PFSK-1 (cell line): ENCODE results near the gene GJA5.

Experiments
- FOXP2 ChIP-seq: optimal IDR thresholded peaks from 2 replicates; pipeline ENCODE3; 2011; ENCODE audit warnings: borderline replicate concordance, control low read depth, inconsistent platforms; ENCODE audit not compliant: insufficient read depth; ENCODE audit errors: extremely low read length, extremely low read depth
- POLR2AphosphoS5 ChIP-seq: IDR thresholded peaks from 2 replicates; pipeline ENCODE4 v1.6.1; 2012; ENCODE audit warnings: low read depth, mild to moderate bottlenecking, control low read depth, low read length, moderate library complexity
- REST ChIP-seq, 2 experiments: IDR thresholded peaks; 2 replicates each; pipeline versions ENCODE4 v1.6.1 to v1.8.0; 2011 to 2012; ENCODE audit warnings: low read depth in 2 of 2, low read length in 2 of 2, control low read depth in 1 of 2, inconsistent platforms in 1 of 2, mild to moderate bottlenecking in 1 of 2, moderate library complexity in 1 of 2; ENCODE audit not compliant: insufficient read depth in 1 of 2
- SIN3A ChIP-seq: IDR thresholded peaks from 2 replicates; pipeline ENCODE4 v1.6.1; 2012; ENCODE audit warnings: mild to moderate bottlenecking, low read length, moderate library complexity, borderline replicate concordance; ENCODE audit not compliant: insufficient read depth
- TAF1 ChIP-seq: IDR thresholded peaks from 2 replicates; pipeline ENCODE4 v1.6.1; 2012; ENCODE audit warnings: low read length, control low read depth, borderline replicate concordance; ENCODE audit not compliant: insufficient read depth

GJA5 gene

DNA sequence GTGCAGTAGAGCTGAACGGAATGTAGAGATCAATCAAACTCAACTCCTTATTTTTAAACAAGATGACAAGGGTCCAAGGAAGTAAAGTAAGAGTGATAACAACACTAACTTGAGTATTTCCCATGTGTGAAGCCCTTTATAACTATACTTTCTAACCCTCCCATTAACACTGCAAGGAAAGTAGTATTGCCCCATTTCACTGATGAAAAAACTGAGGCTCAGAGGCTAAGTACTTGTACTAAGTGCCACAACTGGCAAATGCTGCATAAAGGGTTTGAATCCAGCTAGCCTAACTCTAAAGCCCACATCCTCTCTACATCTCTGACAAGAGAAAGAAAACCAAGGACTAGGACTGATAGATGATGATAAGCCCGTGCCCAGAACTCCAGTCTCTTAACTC is 8.2 kb upstream of the GJA5 start:
- no peak for TF ChIP-seq POLR2AphosphoS5
- TF ChIP-seq FOXP2: no peak
- no peak for TF ChIP-seq TAF1
- no peak for TF ChIP-seq REST (IDR thresholded peaks at IDR 0.05; ENCODE audit: insufficient read depth in 1 of 2, low read depth in 2 of 2, low read length in 2 of 2)
- TF ChIP-seq SIN3A: no peak

- no peak for TF ChIP-seq FOXP2
- TF ChIP-seq TAF1: no peak
- no peak for TF ChIP-seq REST (IDR thresholded peaks at IDR 0.05; ENCODE audit: insufficient read depth in 1 of 2, low read depth in 2 of 2, low read length in 2 of 2)
- TF ChIP-seq SIN3A: no peak
- TF ChIP-seq POLR2AphosphoS5: no peak
Observed at GRCh38 chr1:147768101-147768500, 7.7 kb upstream of the GJA5 start.

DNA sequence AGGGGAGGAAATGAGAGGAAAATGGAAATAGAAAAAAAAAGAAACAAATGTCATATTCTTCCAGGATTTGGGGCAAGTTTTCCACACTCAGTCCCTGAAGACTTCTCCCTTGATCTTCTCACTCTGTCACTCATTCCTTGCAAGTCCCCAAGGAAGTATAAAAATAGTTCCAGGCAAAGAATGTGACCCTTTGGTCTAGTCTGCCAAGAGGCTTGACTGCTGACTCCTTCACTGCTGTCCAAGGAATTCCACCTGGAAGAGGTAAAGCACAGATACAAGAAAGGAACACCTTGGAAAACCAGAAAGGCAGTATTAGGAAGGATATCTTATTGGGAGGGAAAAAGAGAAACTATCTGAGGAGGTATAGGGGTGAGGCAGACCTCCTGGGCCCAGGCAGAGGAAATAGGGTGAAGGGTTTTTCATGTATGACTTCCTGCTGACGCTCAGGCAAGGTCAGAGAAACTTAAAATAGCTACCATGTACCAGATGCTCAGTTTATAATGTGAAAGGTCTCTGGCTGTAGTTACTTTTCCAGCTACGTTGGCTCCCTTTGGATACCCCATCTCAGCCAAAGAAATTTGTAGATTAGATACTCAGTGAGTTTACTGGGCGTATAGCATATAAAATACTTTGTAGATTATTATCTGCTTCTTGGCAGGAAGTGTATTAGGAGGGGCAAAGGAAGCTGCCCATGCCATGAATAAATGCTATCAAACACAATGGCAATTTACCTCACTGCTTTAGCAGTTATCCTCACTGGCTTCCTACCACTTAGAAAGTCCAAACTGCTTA is 2.0 kb upstream of the GJA5 start:
- TF ChIP-seq FOXP2: no peak
- TF ChIP-seq POLR2AphosphoS5: no peak
- no peak for TF ChIP-seq TAF1
- TF ChIP-seq SIN3A: no peak
- TF ChIP-seq REST (IDR thresholded peaks at IDR 0.05; ENCODE audit: insufficient read depth in 1 of 2, low read depth in 2 of 2, low read length in 2 of 2): no peak

GRCh38 chr1:147758379-147759100 is 1.9 kb downstream of the GJA5 start:
- TF ChIP-seq FOXP2: no peak
- TF ChIP-seq SIN3A: no peak
- TF ChIP-seq TAF1: no peak
- no peak for TF ChIP-seq REST (IDR thresholded peaks at IDR 0.05; ENCODE audit: insufficient read depth in 1 of 2, low read depth in 2 of 2, low read length in 2 of 2)
- TF ChIP-seq POLR2AphosphoS5: no peak
